Stimulated activated memory B cell treated with anti-CD40 and anti-IgM and Interleukin-4, amounts not matched to agents 10 μg/mL and 1 μg/mL and 100 μg/mL, for 72 hours (primary cell): ENCODE results near the gene ASAP2.

Experiments used
- ATAC-seq: fragments of 150-1000 bp; cut with Tn5 transposase; 2 replicates; pipeline ENCODE4 v1.10.0; 2021
- H3K27ac Mint-ChIP-seq: one replicate; pipeline ENCODE4 v1.8.0; 2022; ENCODE audit warnings: mild to moderate bottlenecking, mixed read lengths
- H3K27me3 Mint-ChIP-seq: one replicate; pipeline ENCODE4 v1.8.0; 2022; ENCODE audit warnings: mixed read lengths
- H3K36me3 Mint-ChIP-seq: one replicate; pipeline ENCODE4 v1.8.0; 2022; ENCODE audit warnings: mixed read lengths
- H3K4me1 Mint-ChIP-seq: one replicate; pipeline ENCODE4 v1.8.0; 2022; ENCODE audit warnings: mixed read lengths
- H3K4me3 Mint-ChIP-seq: one replicate; pipeline ENCODE4 v1.8.0; 2022; ENCODE audit warnings: mild to moderate bottlenecking, moderate library complexity, mixed read lengths
- H3K9me3 Mint-ChIP-seq: one replicate; pipeline ENCODE4 v1.8.0; 2022; ENCODE audit warnings: mixed read lengths

The ASAP2 gene

DNA sequence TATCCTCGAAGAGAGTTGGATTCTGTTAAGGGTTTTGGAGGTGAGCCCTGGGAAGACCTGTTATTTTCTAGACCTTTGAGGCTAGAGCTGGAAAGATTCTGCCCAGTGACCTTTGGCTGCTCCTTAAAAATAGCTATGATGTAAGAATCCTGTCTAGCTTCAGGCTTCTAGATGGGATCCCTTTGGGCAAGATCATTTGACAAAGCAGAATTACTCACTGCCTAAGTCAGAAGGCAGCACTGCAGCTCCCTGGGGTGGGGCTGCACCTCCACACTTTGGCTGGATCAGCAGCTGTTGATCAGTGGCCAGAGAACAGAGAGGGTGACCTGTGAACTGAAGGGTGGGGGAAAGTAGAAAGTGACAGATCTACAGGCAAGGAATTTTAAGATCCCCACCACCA is 103.8 kb downstream of the ASAP2 start:
- Mint-ChIP-seq H3K4me1 (no peaks in the 10 kb centered on the region), H3K27me3 (peaks cover 10% of the 10 kb centered on the region), H3K36me3 (no peaks in the 10 kb centered on the region), H3K9me3 (no peaks in the 10 kb centered on the region), H3K4me3 (no peak overlapping the region), H3K27ac (no peak overlapping the region)
- ATAC-seq, result no peak

- Mint-ChIP-seq H3K9me3 (no peaks in the 10 kb centered on the region), H3K36me3 (no peaks in the 10 kb centered on the region), H3K27me3 (peaks cover 10% of the 10 kb centered on the region), H3K4me3 (no peak overlapping the region), H3K27ac (no peak overlapping the region), H3K4me1 (no peaks in the 10 kb centered on the region)
- ATAC-seq, result no peak
Observed at GRCh38 chr2:9310798-9311197, 104.2 kb downstream of the ASAP2 start.

DNA sequence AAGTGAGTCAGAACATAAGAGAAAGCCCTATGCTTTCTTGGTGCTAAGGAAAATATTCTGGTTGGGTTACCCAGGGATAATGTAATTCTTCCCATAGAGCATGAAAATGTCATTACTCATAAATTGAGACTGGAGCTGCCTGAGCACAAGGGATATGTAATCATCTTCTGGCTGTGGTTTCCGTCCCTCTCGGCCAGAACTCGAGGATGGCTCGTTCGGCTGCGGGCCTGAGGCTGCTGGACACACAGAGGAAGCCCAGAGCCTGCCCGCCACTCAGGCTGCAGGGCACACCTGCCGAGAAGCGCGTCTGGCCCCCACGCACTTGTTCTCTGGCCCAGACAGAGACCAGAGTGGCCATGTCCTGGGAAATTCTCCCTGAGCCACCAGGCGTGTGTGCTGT is 104.9 kb downstream of the ASAP2 start:
- Mint-ChIP-seq H3K36me3 (no peaks in the 10 kb centered on the region), H3K4me1 (no peaks in the 10 kb centered on the region), H3K4me3 (no peak overlapping the region), H3K27me3 (peaks cover 10% of the 10 kb centered on the region), H3K27ac (no peak overlapping the region), H3K9me3 (no peaks in the 10 kb centered on the region)
- ATAC-seq, result no peak

DNA sequence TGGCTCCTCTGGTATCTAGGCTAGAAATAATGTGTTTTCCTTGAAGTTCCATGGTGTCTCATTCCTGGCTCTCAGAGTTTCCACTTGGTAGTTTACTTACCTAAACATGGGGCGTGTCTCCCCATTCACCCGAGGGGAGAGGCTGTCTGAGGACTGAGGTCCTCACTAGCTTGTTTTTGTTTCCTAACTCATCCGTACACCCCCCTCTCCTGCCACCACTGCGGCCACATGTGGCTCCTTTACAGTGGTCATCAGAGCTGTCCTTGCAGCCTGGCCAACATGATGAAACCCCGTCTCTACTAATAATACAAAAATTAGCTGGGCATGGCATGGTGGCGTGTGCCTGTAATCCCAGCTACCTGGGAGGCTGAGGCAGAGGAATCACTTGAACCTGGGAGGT is 106.0 kb downstream of the ASAP2 start:
- H3K27me3 Mint-ChIP-seq, result peaks cover 10% of the 10 kb centered on the region
- H3K4me3 Mint-ChIP-seq, result no peak overlapping the region
- no peak for ATAC-seq
- H3K36me3 Mint-ChIP-seq, result no peaks in the 10 kb centered on the region
- no peaks in the 10 kb centered on the region for H3K9me3 Mint-ChIP-seq
- H3K4me1 Mint-ChIP-seq, result no peaks in the 10 kb centered on the region
- H3K27ac Mint-ChIP-seq, result no peak overlapping the region

DNA sequence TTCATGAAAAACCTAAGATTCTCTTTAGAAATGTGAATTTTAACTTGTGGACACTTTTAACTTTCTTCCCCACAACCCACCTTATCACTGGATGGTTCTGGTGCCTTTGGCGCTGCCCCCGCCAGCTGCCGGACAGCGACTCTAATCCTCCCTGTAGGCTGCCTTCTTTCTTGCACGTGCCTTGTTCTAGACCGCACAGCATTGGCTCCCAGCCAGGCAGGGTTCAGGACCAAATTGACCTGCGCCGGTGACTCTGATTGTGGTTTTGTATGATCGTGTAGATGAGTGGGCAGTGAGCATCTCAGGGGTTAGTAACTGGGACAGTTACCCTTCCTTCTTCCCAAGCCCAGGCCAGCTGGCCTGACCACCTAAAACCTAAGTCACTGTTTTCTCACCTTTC is 106.8 kb downstream of the ASAP2 start:
- ATAC-seq, result no peak
- Mint-ChIP-seq H3K27ac (no peak overlapping the region), H3K4me3 (no peak overlapping the region), H3K4me1 (no peaks in the 10 kb centered on the region), H3K27me3 (peaks cover 10% of the 10 kb centered on the region), H3K9me3 (no peaks in the 10 kb centered on the region), H3K36me3 (no peaks in the 10 kb centered on the region)

- no peak overlapping the region for H3K4me3 Mint-ChIP-seq
- H3K36me3 Mint-ChIP-seq, result no peaks in the 10 kb centered on the region
- H3K4me1 Mint-ChIP-seq, result no peaks in the 10 kb centered on the region
- H3K27ac Mint-ChIP-seq, result no peak overlapping the region
- no peak for ATAC-seq
- H3K27me3 Mint-ChIP-seq, result peaks cover 10% of the 10 kb centered on the region
- no peaks in the 10 kb centered on the region for H3K9me3 Mint-ChIP-seq
Observed at GRCh38 chr2:9315280-9315847, 108.8 kb downstream of the ASAP2 start.

DNA sequence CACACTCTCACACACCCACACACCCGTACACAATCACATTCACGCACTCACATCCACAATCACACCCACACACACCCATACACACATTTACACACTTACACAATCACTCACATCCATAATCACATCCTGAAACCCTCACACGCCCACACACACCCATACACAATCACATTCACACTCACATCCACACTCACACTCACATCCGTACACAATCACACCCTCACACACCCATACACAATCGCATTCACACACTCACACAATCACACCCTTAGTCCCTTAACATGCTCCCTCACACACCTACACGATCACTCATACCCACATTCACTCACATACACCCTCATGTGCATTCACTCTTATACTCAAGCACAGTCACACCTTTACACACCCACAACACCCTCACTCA is 110.9 kb downstream of the ASAP2 start:
- Mint-ChIP-seq H3K27ac (no peak overlapping the region), H3K36me3 (no peaks in the 10 kb centered on the region), H3K4me3 (no peak overlapping the region), H3K27me3 (peaks cover 15% of the 10 kb centered on the region), H3K9me3 (no peaks in the 10 kb centered on the region), H3K4me1 (no peaks in the 10 kb centered on the region)
- ATAC-seq, result no peak

- no peaks in the 10 kb centered on the region for H3K9me3 Mint-ChIP-seq
- H3K27me3 Mint-ChIP-seq, result peaks cover 23% of the 10 kb centered on the region
- H3K36me3 Mint-ChIP-seq, result no peaks in the 10 kb centered on the region
- no peak for ATAC-seq
- H3K4me1 Mint-ChIP-seq, result no peaks in the 10 kb centered on the region
- H3K4me3 Mint-ChIP-seq, result no peak overlapping the region
- no peak overlapping the region for H3K27ac Mint-ChIP-seq
Observed at GRCh38 chr2:9318461-9319337, 112.1 kb downstream of the ASAP2 start.

GRCh38 chr2:9319338-9319715 is 112.7 kb downstream of the ASAP2 start:
- H3K36me3 Mint-ChIP-seq, result no peaks in the 10 kb centered on the region
- ATAC-seq, result no peak
- H3K9me3 Mint-ChIP-seq, result no peaks in the 10 kb centered on the region
- H3K27me3 Mint-ChIP-seq, result peaks cover 23% of the 10 kb centered on the region
- no peak overlapping the region for H3K4me3 Mint-ChIP-seq
- H3K4me1 Mint-ChIP-seq, result no peaks in the 10 kb centered on the region
- H3K27ac Mint-ChIP-seq, result no peak overlapping the region

DNA sequence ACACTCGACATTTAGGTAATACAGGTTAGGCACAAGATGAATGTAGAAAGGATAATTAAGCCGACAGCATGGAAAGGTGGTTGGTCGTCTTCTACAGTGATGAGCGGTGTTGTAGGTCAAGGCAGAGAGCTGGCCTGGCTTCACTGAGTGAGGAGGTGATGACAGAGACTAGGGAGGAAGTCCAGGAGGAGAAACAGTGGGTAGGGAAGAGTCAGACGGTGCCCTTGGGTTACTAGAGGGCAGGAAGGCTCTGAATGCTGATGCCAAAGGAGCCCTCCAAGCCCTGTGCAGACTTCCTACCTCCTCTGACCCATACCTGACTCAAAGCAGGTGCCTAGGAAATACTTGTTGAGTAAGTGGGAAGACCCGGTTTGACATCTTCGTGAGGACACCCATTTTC is 116.0 kb downstream of the ASAP2 start:
- H3K27ac Mint-ChIP-seq, result no peak overlapping the region
- no peaks in the 10 kb centered on the region for H3K36me3 Mint-ChIP-seq
- peaks cover 13% of the 10 kb centered on the region for H3K27me3 Mint-ChIP-seq
- no peak overlapping the region for H3K4me3 Mint-ChIP-seq
- no peak for ATAC-seq
- H3K4me1 Mint-ChIP-seq, result no peaks in the 10 kb centered on the region
- no peaks in the 10 kb centered on the region for H3K9me3 Mint-ChIP-seq

DNA sequence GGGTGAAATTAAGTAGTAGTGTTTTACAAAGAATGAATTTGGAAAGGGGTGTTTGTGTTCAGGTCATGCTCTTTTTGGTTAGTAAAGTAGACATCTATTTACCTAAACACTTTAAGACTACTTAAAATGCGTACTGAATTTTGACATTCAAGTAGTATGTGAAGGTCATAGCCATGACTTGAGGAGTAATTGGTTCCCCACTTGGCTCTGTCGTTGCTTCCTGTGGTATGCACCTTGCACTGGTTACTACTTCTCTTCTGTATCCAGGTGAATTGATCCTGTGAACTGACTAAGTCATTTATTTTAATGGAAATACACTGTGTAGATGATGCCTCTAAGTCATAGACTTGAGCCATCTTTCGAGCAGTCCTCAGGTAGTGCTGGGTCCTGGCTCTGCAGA is 118.8 kb downstream of the ASAP2 start:
- H3K4me1 Mint-ChIP-seq, result peaks cover 4% of the 10 kb centered on the region
- peaks cover 13% of the 10 kb centered on the region for H3K27me3 Mint-ChIP-seq
- no peaks in the 10 kb centered on the region for H3K9me3 Mint-ChIP-seq
- ATAC-seq, result no peak
- no peak overlapping the region for H3K27ac Mint-ChIP-seq
- H3K4me3 Mint-ChIP-seq, result no peak overlapping the region
- no peaks in the 10 kb centered on the region for H3K36me3 Mint-ChIP-seq

DNA sequence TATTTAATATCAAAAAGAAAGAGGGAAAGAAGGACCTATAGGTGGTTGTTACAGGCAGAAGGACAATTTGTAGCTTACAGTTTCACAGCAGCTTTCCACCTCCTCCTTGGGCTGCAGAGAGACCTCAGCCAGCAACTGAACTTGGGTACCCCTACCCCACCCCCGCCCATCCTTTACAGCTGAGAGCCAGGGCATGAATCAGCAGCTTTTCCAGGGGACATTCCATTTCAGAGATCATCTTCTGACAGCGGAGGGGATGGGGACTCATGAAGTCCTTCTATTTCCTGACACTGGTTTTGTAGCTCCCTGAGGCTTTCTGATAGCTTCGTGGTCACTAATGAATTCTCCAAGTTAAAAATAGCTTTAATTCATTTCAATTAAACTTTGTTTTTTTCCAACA is 120.4 kb downstream of the ASAP2 start:
- no peak overlapping the region for H3K27ac Mint-ChIP-seq
- peaks cover 11% of the 10 kb centered on the region for H3K4me1 Mint-ChIP-seq
- no peaks in the 10 kb centered on the region for H3K36me3 Mint-ChIP-seq
- peaks cover 13% of the 10 kb centered on the region for H3K27me3 Mint-ChIP-seq
- H3K4me3 Mint-ChIP-seq, result no peak overlapping the region
- H3K9me3 Mint-ChIP-seq, result no peaks in the 10 kb centered on the region
- no peak for ATAC-seq

- H3K4me3 Mint-ChIP-seq, result no peak overlapping the region
- no peak overlapping the region for H3K27ac Mint-ChIP-seq
- peaks cover 11% of the 10 kb centered on the region for H3K4me1 Mint-ChIP-seq
- no peak for ATAC-seq
- H3K9me3 Mint-ChIP-seq, result no peaks in the 10 kb centered on the region
- H3K36me3 Mint-ChIP-seq, result no peaks in the 10 kb centered on the region
- H3K27me3 Mint-ChIP-seq, result peaks cover 4% of the 10 kb centered on the region
Observed at GRCh38 chr2:9327873-9328352, 121.3 kb downstream of the ASAP2 start.

DNA sequence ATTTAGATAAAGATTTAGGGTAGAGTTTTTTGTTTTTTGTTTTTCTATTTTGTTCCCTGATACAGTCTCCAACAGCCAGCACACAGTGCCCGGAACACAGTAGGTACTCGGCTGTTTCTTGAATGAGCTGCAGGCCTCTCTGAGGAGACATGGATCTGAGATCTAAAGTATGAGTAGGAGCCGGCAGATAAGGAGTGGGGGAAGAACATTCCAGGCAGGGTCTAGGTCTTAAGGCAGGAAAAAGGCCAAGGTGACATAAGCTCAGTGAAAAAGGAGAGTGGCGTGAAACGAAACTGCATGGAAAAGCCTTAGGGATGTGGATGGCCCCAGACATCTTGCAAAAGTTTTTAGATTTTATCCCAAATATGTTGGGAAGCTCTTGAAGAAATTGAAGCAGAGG is 122.3 kb downstream of the ASAP2 start:
- H3K36me3 Mint-ChIP-seq, result no peaks in the 10 kb centered on the region
- H3K27me3 Mint-ChIP-seq, result no peaks in the 10 kb centered on the region
- ATAC-seq, result no peak
- H3K9me3 Mint-ChIP-seq, result no peaks in the 10 kb centered on the region
- no peak overlapping the region for H3K4me3 Mint-ChIP-seq
- peaks cover 11% of the 10 kb centered on the region for H3K4me1 Mint-ChIP-seq
- no peak overlapping the region for H3K27ac Mint-ChIP-seq

DNA sequence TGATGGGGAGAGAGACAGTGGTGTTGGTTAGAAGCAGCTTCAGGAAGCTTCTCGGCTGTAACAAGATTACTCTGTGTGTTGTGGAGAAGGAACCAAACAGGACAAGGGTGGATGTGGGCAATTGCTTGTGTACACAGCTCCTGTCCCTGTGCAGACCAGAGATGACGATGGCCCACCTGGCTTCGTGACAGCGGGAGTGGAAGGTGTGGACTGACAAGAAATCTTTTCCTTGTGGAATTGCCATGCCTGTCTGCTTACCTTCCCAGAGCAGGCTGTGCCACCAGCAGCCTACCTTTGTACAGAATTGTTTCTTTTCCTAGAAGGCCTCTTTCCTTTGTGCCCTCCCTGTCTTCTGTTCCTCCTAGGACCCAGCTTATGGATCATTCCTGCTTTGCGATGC is 122.9 kb downstream of the ASAP2 start:
- H3K4me3 Mint-ChIP-seq, result no peak overlapping the region
- H3K9me3 Mint-ChIP-seq, result no peaks in the 10 kb centered on the region
- no peak overlapping the region for H3K27ac Mint-ChIP-seq
- H3K36me3 Mint-ChIP-seq, result no peaks in the 10 kb centered on the region
- no peaks in the 10 kb centered on the region for H3K27me3 Mint-ChIP-seq
- H3K4me1 Mint-ChIP-seq, result peaks cover 11% of the 10 kb centered on the region
- ATAC-seq, result no peak

GRCh38 chr2:9330612-9331270 is 124.1 kb downstream of the ASAP2 start:
- H3K4me1 Mint-ChIP-seq, result peaks cover 11% of the 10 kb centered on the region
- peak overlapping the region; percentile 22 for H3K4me3 Mint-ChIP-seq
- no peak overlapping the region for H3K27ac Mint-ChIP-seq
- H3K27me3 Mint-ChIP-seq, result no peaks in the 10 kb centered on the region
- H3K9me3 Mint-ChIP-seq, result no peaks in the 10 kb centered on the region
- no peaks in the 10 kb centered on the region for H3K36me3 Mint-ChIP-seq
- ATAC-seq, result peak; percentile 58
